Gastrocnemius medialis (tissue), 4 donors: Measurements from ENCODE around the gene TMEM132E.

Experiments used
- CTCF ChIP-seq, 5 experiments: fragments of 450-650 bp in 3 of 5; fragments of 200-600 bp in 2 of 5; sonication (generic) in 2 of 5; IDR thresholded peaks in 4 of 5; conservative IDR thresholded peaks in 1 of 5; 1 replicate in 4 of 5; 2 replicates in 1 of 5; pipeline ENCODE4 v1.5.1; 2016 to 2019; ENCODE audit warnings: antibody characterized with exemption in 5 of 5, mild to moderate bottlenecking in 3 of 5, moderate library complexity in 3 of 5
- POLR2A ChIP-seq, 2 donors: fragments of 450-650 bp; IDR thresholded peaks; one replicate each; pipeline ENCODE4 v1.6.1; 2017; ENCODE audit warnings: antibody characterized with exemption in 2 of 2, mild to moderate bottlenecking in 2 of 2, moderate library complexity in 2 of 2

GRCh38 chr17:34566201-34566600 is 13.2 kb upstream of the TMEM132E start:
- TF ChIP-seq CTCF (IDR thresholded peaks at IDR 0.05 in 4 of 5, conservative IDR thresholded peaks at IDR 0.05 in 1 of 5) (no peak), POLR2A (IDR thresholded peaks at IDR 0.05) (no peak)
